HEK293 (cell line): ENCODE data around the gene PDPK1.

Source experiments
- CTCF ChIA-PET: fragments of 350-600 bp; formaldehyde crosslinking; extraction: SDS; loops from one replicate; lab custom pipeline; 2021; ENCODE audit warnings: antibody characterized with exemption; lab: Yijun Ruan, JAX
- POLR2A ChIA-PET: fragments of 300-600 bp; formaldehyde crosslinking; extraction: SDS; loops from one replicate; lab custom pipeline; 2020; ENCODE audit warnings: antibody characterized with exemption, inconsistent platforms; lab: Yijun Ruan, JAX
- H3K27ac ChIP-seq: fragments of 200-500 bp; sonication (Bioruptor generic); 2 replicates; pipeline ENCODE4 v1.5.1; 2014; ENCODE audit warnings: low read depth, low read length, control low read depth, inconsistent platforms; ENCODE audit errors: extremely low read depth
- H3K36me3 ChIP-seq, 2 experiments: fragments of 200-500 bp in 1 of 2; sonication (Bioruptor generic) in 1 of 2; 1 replicate in 1 of 2; 2 replicates in 1 of 2; pipeline ENCODE4 v1.5.1; 2014 to 2017; ENCODE audit warnings: inconsistent platforms in 2 of 2, low read length in 2 of 2; ENCODE audit not compliant: control insufficient read depth in 2 of 2, insufficient read depth in 1 of 2
- H3K4me1 ChIP-seq: fragments of 200-500 bp; sonication (Bioruptor generic); 2 replicates; pipeline ENCODE4 v1.5.1; 2014; ENCODE audit warnings: mild to moderate bottlenecking, low read length, inconsistent platforms; ENCODE audit not compliant: control insufficient read depth, insufficient read depth
- H3K4me3 ChIP-seq: 2 replicates; pipeline ENCODE4 v1.5.1; 2011; ENCODE audit warnings: low read depth, mild to moderate bottlenecking, control low read depth, low read length, moderate library complexity
- H3K9me3 ChIP-seq: fragments of 200-500 bp; sonication (Bioruptor generic); 2 replicates; pipeline ENCODE4 v1.5.1; 2014; ENCODE audit warnings: low read depth, low read length, inconsistent platforms; ENCODE audit not compliant: control insufficient read depth, insufficient read depth
- GLIS2 ChIP-seq: fragments of 450-650 bp; formaldehyde crosslinking; IDR thresholded peaks from 2 replicates; pipeline ENCODE4 v1.5.1; 2016; ENCODE audit warnings: missing biosample characterization, missing genetic modification characterization
- HOXD13 ChIP-seq: sonication (generic); formaldehyde crosslinking; IDR thresholded peaks from 2 replicates; pipeline ENCODE4 v1.8.0; 2022; ENCODE audit warnings: missing genetic modification reagents, borderline replicate concordance
- KLF16 ChIP-seq: fragments of 450-650 bp; formaldehyde crosslinking; IDR thresholded peaks from 2 replicates; pipeline ENCODE4 v1.5.1; 2017; ENCODE audit warnings: missing biosample characterization, missing genetic modification characterization
- KLF17 ChIP-seq: fragments of 450-650 bp; formaldehyde crosslinking; IDR thresholded peaks from 2 replicates; pipeline ENCODE4 v1.5.1; 2016; ENCODE audit warnings: missing biosample characterization, missing genetic modification characterization
- MYNN ChIP-seq: fragments of 450-650 bp; formaldehyde crosslinking; IDR thresholded peaks from 2 replicates; pipeline ENCODE4 v1.5.1; 2016; ENCODE audit warnings: missing biosample characterization, missing genetic modification characterization, borderline replicate concordance
- SCRT1 ChIP-seq: fragments of 450-650 bp; formaldehyde crosslinking; IDR thresholded peaks from 2 replicates; pipeline ENCODE4 v1.5.1; 2016; ENCODE audit warnings: missing biosample characterization, missing genetic modification characterization, borderline replicate concordance
- SP2 ChIP-seq: fragments of 450-650 bp; formaldehyde crosslinking; IDR thresholded peaks from 2 replicates; pipeline ENCODE4 v1.5.1; 2016; ENCODE audit warnings: missing biosample characterization, missing genetic modification characterization
- WT1 ChIP-seq: fragments of 450-650 bp; formaldehyde crosslinking; IDR thresholded peaks from 2 replicates; pipeline ENCODE4 v1.5.1; 2016; ENCODE audit warnings: missing biosample characterization, missing genetic modification characterization
- ZBTB21 ChIP-seq: fragments of 450-650 bp; formaldehyde crosslinking; IDR thresholded peaks from 2 replicates; pipeline ENCODE4 v1.5.1; 2017; ENCODE audit warnings: missing biosample characterization, missing genetic modification characterization
- ZFHX2 ChIP-seq: fragments of 450-650 bp; formaldehyde crosslinking; conservative IDR thresholded peaks from 2 replicates; pipeline ENCODE4 v1.5.1; 2016; ENCODE audit warnings: missing biosample characterization, missing genetic modification characterization
- ZNF114 ChIP-seq: fragments of 450-650 bp; formaldehyde crosslinking; IDR thresholded peaks from 2 replicates; pipeline ENCODE4 v1.5.0; 2017; ENCODE audit warnings: missing biosample characterization, missing genetic modification characterization
- ZNF148 ChIP-seq: fragments of 450-650 bp; formaldehyde crosslinking; IDR thresholded peaks from 2 replicates; pipeline ENCODE4 v1.5.0; 2017; ENCODE audit warnings: missing biosample characterization, missing genetic modification characterization, borderline replicate concordance
- ZNF169 ChIP-seq: fragments of 450-650 bp; formaldehyde crosslinking; IDR thresholded peaks from 2 replicates; pipeline ENCODE4 v1.5.1; 2016; ENCODE audit warnings: missing biosample characterization, missing genetic modification characterization
- ZNF37A ChIP-seq: fragments of 450-650 bp; IDR thresholded peaks from 2 replicates; pipeline ENCODE4 v1.5.1; 2018; ENCODE audit warnings: missing biosample characterization, missing genetic modification characterization
- ZNF423 ChIP-seq: fragments of 450-650 bp; formaldehyde crosslinking; IDR thresholded peaks from 2 replicates; pipeline ENCODE4 v1.5.1; 2016; ENCODE audit warnings: missing biosample characterization, missing genetic modification characterization
- ZNF510 ChIP-seq: fragments of 450-650 bp; formaldehyde crosslinking; IDR thresholded peaks from 2 replicates; pipeline ENCODE4 v1.5.1; 2018; ENCODE audit warnings: mild to moderate bottlenecking, missing genetic modification characterization, missing biosample characterization; ENCODE audit not compliant: insufficient replicate concordance
- ZNF585B ChIP-seq: fragments of 450-650 bp; formaldehyde crosslinking; IDR thresholded peaks from 2 replicates; pipeline ENCODE4 v1.5.1; 2016; ENCODE audit warnings: missing biosample characterization, missing genetic modification characterization
- ZNF610 ChIP-seq: fragments of 450-650 bp; formaldehyde crosslinking; IDR thresholded peaks from 2 replicates; pipeline ENCODE4 v1.5.1; 2016; ENCODE audit warnings: missing biosample characterization, missing genetic modification characterization, borderline replicate concordance
- ZNF629 ChIP-seq: fragments of 450-650 bp; formaldehyde crosslinking; IDR thresholded peaks from 2 replicates; pipeline ENCODE4 v1.5.1; 2017; ENCODE audit warnings: missing biosample characterization, missing genetic modification characterization
- ZNF645 ChIP-seq: fragments of 450-650 bp; formaldehyde crosslinking; IDR thresholded peaks from 2 replicates; pipeline ENCODE4; 2016; ENCODE audit warnings: missing biosample characterization, missing genetic modification characterization
- ZNF658 ChIP-seq: fragments of 450-650 bp; formaldehyde crosslinking; IDR thresholded peaks from 2 replicates; pipeline ENCODE4; 2016; ENCODE audit warnings: missing biosample characterization, missing genetic modification characterization
- ZNF677 ChIP-seq: fragments of 450-650 bp; IDR thresholded peaks from 2 replicates; pipeline ENCODE4 v1.5.0; 2018; ENCODE audit warnings: missing biosample characterization, mild to moderate bottlenecking, missing genetic modification characterization, moderate library complexity
- TF ChIP-seq, protein P1 (sequence below): fragments of 450-650 bp; formaldehyde crosslinking; IDR thresholded peaks from 2 replicates; pipeline ENCODE4 v1.5.1; 2017; ENCODE audit warnings: missing biosample characterization, mild to moderate bottlenecking, missing genetic modification characterization, moderate library complexity
- TF ChIP-seq, protein P2 (sequence below): fragments of 450-650 bp; formaldehyde crosslinking; IDR thresholded peaks from 2 replicates; pipeline ENCODE4 v1.5.1; 2016; ENCODE audit warnings: missing biosample characterization, missing genetic modification characterization
- TF ChIP-seq, protein P3 (sequence below): fragments of 450-650 bp; formaldehyde crosslinking; IDR thresholded peaks from 2 replicates; pipeline ENCODE4 v1.5.1; 2016; ENCODE audit warnings: missing biosample characterization, missing genetic modification characterization

The PDPK1 gene

GRCh38 chr16:2531696-2532493 lies 5.9 kb upstream of the PDPK1 start (continued):
- TF ChIP-seq, protein P1, sequence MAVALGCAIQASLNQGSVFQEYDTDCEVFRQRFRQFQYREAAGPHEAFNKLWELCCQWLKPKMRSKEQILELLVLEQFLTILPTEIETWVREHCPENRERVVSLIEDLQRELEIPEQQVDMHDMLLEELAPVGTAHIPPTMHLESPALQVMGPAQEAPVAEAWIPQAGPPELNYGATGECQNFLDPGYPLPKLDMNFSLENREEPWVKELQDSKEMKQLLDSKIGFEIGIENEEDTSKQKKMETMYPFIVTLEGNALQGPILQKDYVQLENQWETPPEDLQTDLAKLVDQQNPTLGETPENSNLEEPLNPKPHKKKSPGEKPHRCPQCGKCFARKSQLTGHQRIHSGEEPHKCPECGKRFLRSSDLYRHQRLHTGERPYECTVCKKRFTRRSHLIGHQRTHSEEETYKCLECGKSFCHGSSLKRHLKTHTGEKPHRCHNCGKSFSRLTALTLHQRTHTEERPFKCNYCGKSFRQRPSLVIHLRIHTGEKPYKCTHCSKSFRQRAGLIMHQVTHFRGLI (tag by site-specific recombination), result peak; percentile 47; the same call in 1 of the 2 replicates
- TF ChIP-seq KLF16, result peak; percentile 86

DNA sequence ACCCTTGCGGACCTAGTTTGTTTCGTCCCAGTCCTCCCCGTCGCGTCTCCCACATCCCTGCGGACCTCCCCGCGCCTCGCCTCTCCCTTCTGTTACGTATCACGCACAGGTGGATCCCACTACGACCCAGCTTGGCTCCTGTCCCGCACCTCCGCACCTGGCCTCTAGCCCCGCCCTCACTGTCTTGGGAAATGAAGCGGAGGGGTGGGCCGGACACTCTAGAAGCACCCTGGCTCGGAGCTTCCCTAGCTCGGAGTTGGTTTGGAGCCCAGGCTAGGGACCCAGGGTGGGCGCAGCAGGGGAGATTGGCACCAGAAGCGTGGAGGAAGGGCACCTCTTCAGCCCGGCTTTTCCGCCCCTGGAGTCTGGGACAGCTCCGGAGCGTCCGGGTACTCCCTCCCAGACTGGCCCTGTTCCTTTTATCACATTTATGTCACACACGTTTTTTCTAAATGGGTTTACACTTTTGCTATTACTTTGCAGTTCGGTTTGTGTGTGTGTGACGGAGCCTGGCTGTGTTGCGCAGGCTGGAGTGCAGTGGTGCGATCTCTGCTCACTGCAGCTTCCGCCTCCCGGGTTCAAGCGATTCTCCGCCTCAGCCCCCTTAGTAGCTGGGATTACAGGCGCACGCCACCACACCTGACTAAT lies 5.2 kb upstream of the PDPK1 start:
- POLR2A ChIA-PET, result interaction anchor here (0.8 to 3.6 kb wide), 7 partner anchors 13 to 378 kb away, joined by 3 to 25 read pairs (median 4); partner anchors contain the start of genes AMDHD2, ATP6V0C, DNASE1L2 and ECI1
- TF ChIP-seq SCRT1, result peak; percentile 73; the same call in 1 of the 2 replicates
- no peak for TF ChIP-seq HOXD13
- TF ChIP-seq ZFHX2 (tag by site-specific recombination), result 0 out of 2 replicates have a peak, but pooled peaks have one; percentile 39
- TF ChIP-seq ZNF585B (tag by site-specific recombination), result no peak
- peak; percentile 62 for TF ChIP-seq SP2 (tag by site-specific recombination)
- TF ChIP-seq ZNF510, result no peak
- TF ChIP-seq ZNF114 (tag by site-specific recombination), result no peak
- no peak for TF ChIP-seq ZNF610 (tag by site-specific recombination)
- TF ChIP-seq ZNF148 (tag by site-specific recombination), result no peak
- peak; percentile 84 for TF ChIP-seq ZNF423 (tag by site-specific recombination)
- TF ChIP-seq ZNF645 (tag by site-specific recombination), result no peak
- no peak for TF ChIP-seq MYNN (tag by site-specific recombination)
- TF ChIP-seq GLIS2, result peak; percentile 46; the same call in 1 of the 2 replicates
- TF ChIP-seq ZBTB21 (tag by site-specific recombination), result no peak
- no peak for TF ChIP-seq ZNF658 (tag by site-specific recombination)
- no peak for TF ChIP-seq ZNF677 (tag by site-specific recombination)
- TF ChIP-seq WT1 (tag by site-specific recombination), result no peak
- TF ChIP-seq, protein P2, sequence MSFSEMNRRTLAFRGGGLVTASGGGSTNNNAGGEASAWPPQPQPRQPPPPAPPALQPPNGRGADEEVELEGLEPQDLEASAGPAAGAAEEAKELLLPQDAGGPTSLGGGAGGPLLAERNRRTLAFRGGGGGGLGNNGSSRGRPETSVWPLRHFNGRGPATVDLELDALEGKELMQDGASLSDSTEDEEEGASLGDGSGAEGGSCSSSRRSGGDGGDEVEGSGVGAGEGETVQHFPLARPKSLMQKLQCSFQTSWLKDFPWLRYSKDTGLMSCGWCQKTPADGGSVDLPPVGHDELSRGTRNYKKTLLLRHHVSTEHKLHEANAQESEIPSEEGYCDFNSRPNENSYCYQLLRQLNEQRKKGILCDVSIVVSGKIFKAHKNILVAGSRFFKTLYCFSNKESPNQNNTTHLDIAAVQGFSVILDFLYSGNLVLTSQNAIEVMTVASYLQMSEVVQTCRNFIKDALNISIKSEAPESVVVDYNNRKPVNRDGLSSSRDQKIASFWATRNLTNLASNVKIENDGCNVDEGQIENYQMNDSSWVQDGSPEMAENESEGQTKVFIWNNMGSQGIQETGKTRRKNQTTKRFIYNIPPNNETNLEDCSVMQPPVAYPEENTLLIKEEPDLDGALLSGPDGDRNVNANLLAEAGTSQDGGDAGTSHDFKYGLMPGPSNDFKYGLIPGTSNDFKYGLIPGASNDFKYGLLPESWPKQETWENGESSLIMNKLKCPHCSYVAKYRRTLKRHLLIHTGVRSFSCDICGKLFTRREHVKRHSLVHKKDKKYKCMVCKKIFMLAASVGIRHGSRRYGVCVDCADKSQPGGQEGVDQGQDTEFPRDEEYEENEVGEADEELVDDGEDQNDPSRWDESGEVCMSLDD (tag by site-specific recombination), result no peak
- TF ChIP-seq ZNF169 (tag by site-specific recombination), result no peak
- TF ChIP-seq, protein P3, sequence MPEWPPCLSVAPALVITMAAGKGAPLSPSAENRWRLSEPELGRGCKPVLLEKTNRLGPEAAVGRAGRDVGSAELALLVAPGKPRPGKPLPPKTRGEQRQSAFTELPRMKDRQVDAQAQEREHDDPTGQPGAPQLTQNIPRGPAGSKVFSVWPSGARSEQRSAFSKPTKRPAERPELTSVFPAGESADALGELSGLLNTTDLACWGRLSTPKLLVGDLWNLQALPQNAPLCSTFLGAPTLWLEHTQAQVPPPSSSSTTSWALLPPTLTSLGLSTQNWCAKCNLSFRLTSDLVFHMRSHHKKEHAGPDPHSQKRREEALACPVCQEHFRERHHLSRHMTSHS (tag by site-specific recombination), result no peak
- TF ChIP-seq KLF17 (tag by site-specific recombination), result no peak
- no peak for TF ChIP-seq ZNF629 (tag by site-specific recombination)
- TF ChIP-seq ZNF37A, result no peak

More for the DNA sequence above, 5.2 kb upstream of the PDPK1 start:
- H3K27ac ChIP-seq, result peak overlapping the region; percentile 28; the same call in 1 of the 2 replicates
- H3K9me3 ChIP-seq, result no peaks in the 10 kb centered on the region
- peaks cover 0 to 34% of the 10 kb centered on the region in 2 experiments; a peak in 1 of 3 replicates for H3K36me3 ChIP-seq
- H3K4me1 ChIP-seq, result peaks cover 3% of the 10 kb centered on the region; the same call in 1 of the 2 replicates
- peak overlapping the region; percentile 44 for H3K4me3 ChIP-seq
- CTCF ChIA-PET, result interaction anchor here (0.5 kb wide), 1 partner anchor 8 kb away, joined by 3 read pairs; no protein-coding TSS in a partner anchor
